NCI-H146 treated with DMSO at 0.1 percent for 48 hours (cell line): ENCODE data around the gene HCFC1.
"Not testable (repeated sequence)": the region's sequence is repeated elsewhere in the genome, so short reads cannot be mapped to it uniquely, and the experiment has no call there.

ENCODE experiments used
- DNase-seq: peaks from one replicate; lab custom pipeline; 2025; ENCODE audit not compliant: unreplicated experiment; lab: John Stamatoyannopoulos, UW

The HCFC1 gene

DNA sequence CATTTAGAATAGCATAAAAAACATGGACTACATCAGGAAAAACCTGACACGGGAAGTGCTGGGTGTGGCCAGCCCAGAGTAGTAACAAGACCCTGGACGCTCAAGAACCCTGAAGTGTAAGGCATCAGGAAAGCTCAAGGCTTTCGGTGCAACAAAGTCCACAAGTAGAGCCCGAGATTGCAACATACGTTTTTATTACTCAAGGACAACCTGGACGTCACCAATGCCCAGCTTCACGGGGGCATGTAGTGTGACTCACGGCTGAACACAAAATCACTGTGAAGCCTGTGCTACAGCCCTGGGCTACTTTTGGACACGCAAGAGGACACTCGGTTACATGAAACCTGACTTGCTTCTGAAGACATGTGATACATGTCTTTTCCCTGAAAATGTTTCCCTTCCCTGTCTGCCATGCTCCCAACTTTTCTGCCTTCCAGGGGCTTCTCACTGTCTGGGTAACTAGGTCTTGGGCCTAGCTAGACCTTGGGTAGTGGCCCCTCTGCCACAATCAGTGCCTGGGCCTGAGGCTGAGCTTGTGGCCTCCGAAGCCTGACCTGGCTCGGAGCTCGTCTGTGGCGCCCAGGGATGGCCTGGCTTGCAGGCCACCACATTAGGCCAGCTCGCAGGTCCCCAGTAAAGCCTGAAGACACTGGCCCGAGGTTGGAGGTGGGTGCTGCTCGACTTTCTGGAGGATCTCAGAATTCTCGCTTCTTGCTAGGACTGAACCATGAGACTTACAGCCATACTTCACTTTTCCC, 38.9 kb upstream of the HCFC1 start:
- no peak for DNase-seq

DNA sequence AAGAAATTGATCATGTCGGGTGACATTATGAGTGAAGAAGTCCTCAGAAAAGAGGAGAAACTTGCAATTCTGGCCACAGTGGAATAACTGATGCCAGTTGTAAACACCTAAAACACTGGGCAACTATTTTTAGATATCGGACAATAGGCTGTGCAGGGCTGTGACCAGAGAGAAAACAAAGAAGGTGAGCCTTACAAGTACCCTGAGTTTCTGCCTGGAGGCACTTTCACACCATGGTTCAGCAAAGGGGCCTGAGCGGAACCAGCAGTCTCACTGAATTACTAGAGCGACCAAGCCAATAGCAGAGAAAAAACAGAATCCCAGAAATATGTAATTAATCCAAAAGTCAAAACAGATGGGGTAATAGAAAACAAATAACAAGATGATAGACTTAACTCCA, 36.9 kb upstream of the HCFC1 start:
- DNase-seq, result no peak

DNA sequence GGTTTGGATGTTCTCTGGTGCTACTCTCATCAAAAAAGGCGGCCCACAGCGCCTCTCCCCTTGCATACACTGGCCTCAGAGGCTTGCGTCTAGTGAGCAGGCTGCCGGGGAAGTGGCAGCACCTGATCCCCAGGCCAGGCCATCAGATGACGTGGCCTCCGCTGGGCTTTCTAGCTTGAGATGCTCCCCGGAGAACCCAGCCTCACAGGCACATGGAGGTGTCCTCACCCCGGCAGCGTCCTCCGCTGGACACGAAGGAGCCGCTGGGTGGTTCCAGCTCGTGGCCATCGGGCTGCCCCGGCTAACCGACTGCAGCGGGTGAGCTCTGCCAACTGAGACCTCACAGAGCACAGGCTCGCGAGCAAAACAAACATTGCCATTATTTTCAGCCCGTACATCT, 35.3 kb upstream of the HCFC1 start:
- no peak for DNase-seq

DNA sequence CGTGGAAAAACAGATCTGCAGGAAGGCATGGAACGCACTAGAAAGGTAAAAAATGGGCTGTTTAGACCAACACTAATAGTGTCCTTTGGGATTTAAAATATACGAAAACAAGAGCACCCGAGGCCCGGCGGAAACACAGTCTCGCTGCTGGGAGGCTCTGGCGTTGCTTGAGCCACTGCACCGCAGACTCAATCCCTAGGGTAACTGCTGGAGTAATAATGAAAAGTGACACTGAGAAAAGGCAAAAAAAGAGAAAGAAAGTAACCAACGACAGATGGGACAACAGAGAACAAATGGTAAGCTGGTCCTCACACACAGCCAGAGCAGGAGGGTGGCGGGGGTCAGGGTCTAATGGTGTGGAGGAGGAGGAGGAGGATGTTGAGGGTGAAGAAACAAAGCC, 32.7 kb upstream of the HCFC1 start:
- DNase-seq, result no peak

DNA sequence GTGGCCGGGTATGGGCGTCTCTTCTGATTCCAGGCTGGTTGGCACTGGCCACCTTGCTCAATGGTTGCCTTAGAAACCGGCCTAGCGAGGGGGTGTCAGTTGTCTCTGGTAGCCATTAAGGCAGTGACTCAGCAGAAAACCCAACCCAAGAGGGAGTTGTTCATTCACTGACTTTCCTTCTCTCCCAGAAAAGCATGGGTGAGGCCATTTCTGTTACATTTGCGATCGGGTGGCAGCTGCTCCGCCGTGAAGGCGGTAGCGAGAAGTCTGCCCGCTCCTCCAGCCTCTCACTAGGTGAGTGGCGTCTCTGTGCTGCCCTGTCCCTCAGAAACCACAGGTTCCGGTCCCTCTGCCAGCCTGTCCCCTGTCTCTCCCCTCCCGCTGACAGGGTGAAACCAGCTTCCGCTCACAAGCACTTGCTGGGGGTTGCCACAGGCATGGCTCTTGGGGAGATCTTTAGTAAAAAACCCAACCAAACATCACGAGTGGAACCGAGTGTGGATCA, 30.6 kb upstream of the HCFC1 start:
- peak; percentile 62 for DNase-seq

DNA sequence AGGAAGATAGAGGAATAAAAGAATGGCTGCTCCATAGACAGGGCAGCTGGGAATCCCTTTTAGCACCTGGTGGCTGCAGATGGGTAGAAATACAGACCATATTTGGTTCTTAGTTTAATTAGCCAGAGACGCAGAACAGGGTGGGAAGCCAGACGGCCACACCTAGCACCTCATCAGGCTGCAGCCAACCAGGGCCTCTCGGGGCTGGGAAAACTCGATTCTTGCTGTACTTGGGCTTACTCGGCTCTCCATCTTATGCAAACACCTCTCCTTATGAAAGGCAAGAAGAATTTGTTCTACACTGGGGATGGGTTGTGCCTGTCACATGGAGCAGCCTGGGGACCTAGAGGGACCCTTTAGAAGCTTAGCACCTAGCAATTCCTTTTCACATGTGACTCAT, 28.4 kb upstream of the HCFC1 start:
- DNase-seq, result no peak

DNA sequence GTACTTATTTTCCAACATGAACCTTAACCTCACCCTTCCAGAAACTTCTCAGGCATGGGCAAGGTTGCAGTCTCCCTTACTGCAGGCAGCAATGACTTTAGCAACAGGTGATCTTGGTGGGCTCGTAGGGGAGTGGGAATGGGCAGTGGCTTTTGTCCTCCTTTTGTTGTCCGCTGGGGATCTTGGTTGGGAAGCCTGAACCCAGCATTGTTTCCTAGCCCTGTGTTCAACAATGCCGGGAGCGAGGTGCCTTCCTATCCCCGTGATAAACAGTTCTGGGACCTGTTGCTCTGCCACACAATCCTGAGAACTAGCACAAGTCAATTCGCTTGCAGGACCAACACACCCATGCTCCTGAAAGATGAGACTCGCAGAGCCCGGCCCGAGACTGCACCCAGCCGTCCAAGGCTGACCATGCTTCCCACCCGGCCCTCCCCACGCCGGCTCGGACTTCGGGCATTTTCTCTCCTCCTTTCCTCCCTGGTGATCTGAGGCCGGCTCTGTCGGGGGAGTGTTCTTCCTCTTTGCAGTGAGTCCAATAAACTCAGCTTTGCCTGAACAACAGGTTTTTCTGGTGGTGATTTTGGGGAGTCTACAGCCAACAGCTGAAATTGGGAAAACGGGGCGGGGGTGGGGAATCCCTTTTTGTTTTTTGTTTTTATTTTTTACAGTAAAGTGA, 27.9 kb upstream of the HCFC1 start:
- no peak for DNase-seq

DNA sequence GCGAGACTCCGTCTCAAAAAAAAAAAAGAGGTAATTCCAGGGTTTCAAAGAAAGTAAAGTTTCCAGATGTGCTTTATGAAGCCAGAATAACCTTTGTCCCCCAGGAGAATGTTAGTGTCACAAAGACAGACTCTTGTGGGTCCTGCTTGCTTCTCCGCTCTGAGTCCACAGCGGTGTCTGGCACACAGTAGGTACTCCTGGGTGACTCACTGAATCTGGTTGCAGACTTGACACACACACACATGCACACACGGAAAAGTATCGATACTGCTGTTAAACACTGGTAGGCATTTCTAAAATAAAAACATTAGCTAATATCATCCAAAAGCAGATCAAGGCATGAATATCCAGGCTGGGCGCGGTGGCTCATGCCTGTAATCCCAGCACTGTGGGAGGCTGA, 23.9 kb upstream of the HCFC1 start:
- DNase-seq, result no peak

DNA sequence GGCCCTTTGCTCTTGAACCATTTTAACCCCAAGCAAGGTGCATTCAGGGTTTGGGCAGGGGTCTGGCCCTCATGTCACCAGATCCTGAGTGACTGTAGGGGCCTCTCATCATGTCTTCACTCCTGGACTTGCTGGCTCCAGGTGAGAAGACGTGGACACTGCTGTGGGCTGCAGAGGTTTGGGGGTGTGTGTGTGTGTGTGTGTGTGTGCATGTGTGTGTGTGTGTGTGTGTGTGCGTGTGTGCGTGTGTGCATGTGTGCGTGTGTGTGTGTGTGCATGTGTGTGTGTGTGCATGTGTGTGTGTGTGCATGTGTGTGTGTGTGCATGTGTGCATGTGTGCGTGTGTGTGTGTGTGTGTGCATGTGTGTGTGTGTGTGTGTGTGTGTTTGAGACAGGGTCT, 22.8 kb upstream of the HCFC1 start:
- DNase-seq, result not testable (repeated sequence)

DNA sequence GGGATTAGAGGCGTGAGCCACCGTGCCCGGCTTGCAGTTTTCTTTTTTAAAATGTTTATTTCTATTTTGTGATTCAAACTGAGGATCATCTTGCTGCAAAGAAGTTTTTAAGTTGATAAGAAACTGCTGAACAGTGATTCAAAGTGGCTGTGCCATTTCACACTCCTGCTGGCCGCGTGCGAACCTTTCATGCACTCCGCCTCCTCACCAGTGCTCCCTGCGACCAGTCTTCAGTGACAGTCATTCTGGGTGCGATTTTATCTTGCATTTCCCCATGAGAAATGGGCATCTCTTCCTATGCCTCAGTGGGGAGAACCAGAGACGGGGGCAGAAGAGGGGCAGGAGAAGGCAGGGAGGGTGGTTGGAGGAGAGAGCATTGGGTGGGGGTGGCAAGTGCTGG, 22.4 kb upstream of the HCFC1 start:
- DNase-seq, result no peak

DNA sequence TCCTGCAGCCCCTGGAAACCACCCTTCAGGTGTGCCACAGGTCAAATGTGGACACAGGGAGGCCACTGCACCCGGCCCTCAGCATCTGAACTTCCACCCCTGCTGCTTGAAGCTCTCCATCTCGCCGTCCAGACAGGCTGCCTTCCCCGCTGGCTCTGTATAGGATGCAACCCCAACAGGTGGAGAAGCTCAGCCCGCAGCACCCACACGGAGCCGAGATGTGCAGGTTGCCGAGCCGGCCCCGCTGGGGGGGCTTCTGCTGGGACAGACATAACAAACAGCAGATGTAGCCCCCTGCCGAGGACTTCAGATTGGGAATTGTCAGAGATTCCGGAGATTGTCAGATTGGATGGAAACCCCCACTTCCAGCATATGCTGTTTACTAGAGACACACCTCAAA, 21.5 kb upstream of the HCFC1 start:
- no peak for DNase-seq

DNA sequence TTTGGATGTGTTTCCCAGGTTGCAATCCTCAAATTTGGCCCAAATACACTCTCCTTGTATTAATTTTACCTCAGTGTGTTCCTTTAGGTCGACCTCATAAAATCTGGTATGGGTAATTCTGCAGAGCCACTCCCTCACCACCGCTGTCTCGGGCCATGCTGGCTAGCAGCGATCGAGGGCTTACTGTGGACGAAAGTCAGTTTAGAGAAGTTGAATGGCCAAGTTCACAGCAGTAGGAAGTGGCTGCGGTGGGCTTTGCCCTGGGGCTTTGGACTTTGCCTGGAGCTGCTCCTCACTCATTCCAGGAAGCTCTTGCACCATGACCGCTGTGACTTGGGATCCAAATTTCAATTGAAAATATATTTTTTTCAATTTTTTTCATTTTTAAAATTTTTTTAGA, 20.6 kb upstream of the HCFC1 start:
- no peak for DNase-seq

DNA sequence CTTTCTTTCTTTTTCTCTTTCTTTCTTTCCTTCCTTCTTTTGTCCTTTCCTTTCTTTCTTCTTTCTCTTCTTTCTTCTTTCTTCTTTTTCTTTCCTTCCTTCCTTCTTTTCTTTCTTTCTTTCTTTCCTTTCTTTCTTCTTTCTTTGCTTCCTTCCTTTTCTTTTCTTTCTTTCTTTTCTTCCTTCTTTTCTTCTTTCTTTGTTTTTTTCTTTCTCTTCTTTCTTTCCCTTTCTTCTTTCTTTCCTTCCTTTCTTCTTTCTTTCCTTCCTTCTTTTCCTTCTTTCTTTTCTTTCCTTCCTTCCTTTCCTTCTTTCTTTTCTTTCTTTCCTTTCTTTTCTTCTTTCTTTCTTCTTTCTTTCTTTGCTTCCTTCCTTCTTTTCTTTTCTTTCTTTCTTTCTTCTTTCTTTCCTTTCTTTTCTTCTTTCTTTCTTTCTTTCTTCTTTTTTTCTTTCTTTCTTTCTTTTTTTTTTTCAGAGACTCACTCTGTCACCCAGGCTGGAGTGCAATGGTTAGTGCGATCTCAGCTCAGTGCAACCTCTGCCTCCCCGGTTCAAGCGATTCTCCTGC, 19.5 kb upstream of the HCFC1 start:
- no peak for DNase-seq

DNA sequence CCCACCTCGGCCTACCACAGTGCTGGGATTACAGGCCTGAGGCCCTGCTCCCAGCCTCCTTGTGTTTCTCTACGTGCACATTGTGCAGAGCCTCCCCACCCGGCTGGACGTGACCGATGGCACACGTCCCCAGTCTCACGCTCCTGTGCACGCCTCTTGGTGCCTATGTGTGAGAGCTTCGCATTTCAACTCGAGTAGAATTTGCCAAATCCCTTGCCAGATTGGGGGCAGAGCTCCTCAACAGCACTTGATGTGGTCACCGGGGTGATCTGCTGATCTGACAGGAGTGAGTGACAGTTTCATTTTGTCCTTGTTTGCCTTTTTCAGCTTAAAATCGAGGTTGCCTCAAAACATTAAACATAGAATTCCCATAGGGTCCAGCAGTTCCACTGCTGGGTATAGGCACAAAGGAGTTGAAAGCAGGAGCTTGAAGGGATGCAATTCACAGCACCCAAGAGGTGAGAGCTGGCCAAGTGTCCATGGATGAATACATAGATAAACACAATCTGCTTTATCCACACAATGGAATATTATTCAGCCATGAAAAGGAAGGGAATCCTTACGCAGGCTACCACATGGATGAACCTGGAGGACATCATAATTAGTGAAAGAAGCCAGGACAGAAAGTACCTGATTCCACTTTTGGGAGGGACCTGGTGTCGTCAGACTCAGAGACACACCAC, 18.5 kb upstream of the HCFC1 start:
- no peak for DNase-seq

DNA sequence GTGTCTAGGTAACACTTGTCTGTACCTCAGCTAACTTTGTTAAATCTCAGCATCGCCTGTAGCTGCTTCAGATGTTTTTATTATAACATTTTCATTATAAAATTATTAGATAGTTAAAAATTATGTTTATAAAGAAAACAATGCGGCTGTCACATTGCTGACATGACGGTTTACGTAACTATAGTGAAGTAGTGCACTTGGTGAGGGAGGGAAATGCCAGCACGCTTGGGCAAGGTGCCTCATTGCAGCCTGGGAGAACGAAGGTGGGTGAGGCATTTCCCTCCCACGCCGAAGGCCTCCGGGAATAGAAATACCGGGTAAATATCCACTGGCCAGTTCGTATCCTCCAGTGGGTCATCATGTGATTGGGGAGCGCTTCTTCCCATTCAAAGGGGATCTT, 16.9 kb upstream of the HCFC1 start:
- DNase-seq, result no peak

DNA sequence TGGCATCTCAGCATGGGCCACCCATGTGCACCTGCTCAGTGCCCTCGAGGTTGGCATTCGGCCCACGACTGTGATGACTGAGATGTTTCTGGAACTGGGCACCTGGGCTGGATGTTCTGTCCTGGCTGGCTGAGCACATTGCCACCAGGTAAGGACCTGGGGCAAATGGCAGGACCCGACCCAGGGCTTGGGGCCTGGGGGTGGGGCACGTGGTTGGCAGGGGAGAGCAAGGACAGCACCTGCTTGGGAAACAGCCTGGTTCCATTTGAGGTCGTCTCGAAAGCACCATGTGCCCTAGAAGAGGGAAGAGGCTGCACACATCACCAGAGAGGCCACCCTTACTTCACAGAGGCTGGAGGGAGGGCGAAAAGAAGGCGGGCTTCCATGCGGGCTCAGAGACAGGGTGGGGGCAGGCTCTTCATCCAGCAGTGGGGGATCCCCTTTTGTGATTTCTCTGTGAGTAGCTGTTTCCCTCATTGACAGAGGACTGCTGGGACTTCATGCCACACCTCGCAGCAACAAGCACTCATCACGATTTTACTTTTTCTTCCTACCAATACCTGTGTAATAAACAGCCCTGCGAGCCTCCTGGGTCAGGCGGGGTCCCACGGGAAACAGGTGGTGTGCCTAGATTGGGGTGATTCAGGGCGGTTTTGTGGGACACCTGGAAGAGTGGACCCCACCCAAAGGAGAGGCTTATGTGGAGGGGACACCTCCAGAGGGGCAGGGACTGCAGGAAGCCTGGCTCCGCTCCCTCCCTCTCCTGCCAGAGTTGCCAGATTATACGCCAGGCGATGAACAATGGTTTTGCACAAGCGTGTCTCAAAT, 12.9 kb upstream of the HCFC1 start:
- no peak for DNase-seq

DNA sequence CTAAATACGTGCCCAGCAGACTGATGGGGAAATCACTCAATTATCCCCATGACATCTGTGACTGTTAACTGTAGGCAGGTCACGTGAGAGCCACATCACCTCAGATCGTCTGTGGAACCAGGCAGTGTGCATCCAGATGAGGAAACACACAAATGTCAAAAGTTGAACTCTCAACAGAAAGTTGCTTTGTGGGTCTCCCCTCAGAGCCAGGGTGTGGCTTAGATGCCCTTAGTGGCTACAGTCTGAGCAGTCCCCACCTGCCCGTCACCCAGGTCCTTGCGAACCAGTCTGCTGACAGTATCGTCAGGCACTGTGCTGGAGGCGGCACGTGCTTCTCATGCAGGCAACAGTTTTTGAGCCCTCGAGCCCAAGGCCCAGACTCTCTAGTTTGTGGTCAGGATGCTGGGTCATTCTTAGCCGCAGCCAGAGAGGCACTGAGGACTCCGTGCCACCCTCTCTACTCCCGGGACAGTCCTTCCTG, 11.7 kb upstream of the HCFC1 start:
- DNase-seq, result no peak

DNA sequence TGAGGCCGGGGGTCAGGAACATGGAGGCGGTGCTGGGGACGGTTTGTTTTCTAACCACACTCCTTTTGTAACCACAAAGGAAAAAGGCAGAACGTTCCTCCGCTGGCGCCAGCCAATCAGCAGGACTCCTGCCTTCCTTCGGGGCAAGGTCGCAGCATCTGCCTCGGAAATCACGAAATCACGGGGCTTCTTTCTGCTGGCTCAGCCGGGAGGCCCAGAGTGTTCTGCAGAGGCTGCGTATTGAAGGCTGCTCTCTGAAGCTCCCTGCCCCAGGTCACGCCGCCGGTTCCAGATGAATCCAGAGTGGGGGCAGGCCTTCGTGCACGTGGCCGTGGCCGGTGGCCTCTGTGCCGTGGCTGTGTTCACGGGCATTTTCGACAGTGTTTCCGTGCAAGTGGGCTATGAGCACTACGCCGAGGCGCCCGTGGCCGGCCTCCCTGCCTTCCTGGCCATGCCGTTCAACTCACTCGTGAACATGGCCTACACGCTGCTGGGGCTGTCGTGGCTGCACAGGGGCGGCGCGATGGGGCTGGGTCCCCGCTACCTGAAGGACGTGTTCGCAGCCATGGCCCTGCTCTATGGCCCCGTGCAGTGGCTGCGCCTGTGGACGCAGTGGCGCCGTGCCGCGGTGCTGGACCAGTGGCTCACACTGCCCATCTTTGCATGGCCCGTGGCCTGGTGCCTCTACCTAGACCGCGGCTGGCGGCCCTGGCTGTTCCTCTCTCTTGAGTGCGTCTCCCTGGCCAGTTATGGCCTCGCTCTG, 10.3 kb upstream of the HCFC1 start:
- DNase-seq, result no peak

DNA sequence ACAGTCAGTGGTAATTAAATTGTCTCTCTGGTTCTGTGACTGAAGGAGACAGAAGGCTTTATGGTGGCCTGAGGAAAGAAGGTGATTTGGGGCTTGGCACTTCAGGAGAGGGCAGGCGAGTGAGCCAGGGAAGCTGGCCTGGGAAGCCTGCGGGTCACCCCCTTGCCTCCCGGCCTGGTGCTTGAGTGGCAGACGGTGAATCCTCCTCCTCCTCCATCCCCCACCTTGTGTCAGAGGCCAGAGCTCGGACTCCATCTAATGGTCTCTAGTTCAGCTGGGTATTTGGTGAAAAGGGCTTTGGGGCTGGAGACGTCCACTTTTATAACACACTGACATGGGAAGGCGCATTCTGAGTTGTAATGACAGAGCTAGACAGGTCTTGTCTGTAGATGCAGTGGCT, 9.6 kb upstream of the HCFC1 start:
- DNase-seq, result no peak

DNA sequence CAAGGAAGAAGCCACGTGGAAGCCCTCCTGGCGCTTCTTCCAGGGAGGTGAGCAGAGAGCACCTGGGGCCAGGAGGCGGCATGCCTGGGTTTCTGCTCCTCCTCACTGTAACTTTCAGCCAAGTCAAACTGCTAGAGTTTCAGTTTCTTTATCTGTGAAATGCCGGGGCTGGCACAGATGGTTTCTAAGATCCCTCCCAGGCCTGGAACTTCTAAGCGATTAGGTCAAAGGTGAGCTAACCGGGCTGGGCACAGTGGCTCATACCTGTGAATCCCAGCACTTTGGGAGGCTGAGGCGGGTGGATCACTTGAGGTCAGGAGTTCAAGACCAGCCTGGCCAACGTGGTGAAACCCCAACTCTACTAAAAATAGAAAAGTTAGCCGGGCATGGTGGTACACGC, 8.8 kb upstream of the HCFC1 start:
- not testable (repeated sequence) for DNase-seq
